HG03064 (cell line): Measurements from ENCODE around the gene FOXO3.
"Not testable (repeated sequence)": the region's sequence is repeated elsewhere in the genome, so short reads cannot be mapped to it uniquely, and the experiment has no call there.

Experiments
- ATAC-seq: cut with Tn5 transposase; IDR thresholded peaks from one replicate; pipeline ENCODE4 v1.9.1; 2021; ENCODE audit warnings: low read depth; ENCODE audit not compliant: unreplicated experiment

FOXO3 gene

DNA sequence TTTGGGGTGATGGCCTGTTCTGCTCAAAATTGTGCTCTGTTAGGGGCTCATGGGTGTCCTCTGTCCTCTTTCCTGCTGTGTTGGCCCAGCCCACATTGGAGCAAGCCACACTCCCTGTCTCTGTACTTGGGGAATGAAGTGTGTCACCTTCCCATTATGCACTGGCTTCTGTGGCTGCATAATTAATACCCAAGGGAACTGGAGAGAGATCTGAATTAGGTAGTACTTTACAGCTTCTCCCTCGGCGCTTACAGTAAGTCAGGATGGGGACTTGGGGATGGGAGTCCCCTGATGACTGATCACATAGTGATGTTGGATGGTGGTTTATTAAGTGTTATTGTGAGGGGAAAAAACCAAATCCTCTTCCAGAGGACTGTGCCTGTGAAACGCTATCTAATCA, 116.6 kb downstream of the FOXO3 start:
- no peak for ATAC-seq

DNA sequence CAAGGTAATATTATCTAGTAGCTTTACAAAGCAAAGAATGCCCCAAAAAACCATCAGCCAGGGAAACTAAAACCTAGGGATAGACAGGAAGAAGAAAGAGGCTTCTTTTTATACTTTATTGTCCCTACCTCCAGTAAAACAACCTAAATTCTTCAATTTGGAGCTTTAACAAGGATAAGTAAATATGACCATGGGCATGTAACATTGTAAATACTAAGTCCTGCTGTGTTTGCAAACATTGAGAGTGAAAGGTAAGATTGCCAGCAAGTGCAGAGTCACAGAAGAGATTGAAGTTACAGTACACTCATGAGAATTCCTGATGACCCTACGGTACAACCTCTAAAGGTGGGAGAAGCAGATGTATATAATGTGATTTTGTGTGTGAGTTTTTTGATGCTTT, 117.2 kb downstream of the FOXO3 start:
- ATAC-seq: no peak

DNA sequence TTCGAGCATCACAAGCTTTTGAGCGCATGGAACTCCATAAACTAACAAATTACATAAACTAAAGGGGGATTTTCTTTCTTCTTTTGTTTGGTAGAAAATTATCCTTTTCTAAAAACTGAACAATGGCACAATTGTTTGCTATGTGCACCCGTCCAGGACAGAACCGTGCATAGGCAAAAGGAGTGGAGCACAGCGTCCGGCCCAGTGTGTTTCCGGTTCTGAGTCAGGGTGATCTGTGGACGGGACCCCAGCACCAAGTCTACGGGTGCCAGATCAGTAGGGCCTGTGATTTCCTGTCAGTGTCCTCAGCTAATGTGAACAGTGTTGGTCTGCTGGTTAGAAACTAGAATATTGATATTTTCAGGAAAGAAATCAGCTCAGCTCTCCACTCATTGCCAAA, 119.6 kb downstream of the FOXO3 start:
- ATAC-seq: not testable (repeated sequence)

DNA sequence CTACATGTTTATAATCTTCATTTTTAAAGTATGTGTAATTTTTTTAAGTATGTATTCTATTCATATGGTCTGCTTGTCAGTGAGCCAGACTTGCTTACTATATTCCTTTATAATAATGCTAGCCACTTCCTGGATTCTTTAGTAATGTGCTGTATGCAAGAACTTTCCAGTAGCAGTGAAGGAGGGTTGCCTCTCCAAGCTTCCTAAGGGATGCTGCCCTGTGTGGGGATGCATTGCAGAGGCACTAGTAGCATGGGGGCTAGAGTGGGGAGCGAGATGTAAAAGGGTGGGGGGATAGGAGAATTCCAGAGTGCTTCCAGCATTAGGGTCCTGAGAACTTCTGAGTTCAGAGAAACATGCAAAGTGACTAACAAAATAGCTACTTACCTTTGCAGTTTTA, 121.0 kb downstream of the FOXO3 start:
- ATAC-seq: not testable (repeated sequence)

DNA sequence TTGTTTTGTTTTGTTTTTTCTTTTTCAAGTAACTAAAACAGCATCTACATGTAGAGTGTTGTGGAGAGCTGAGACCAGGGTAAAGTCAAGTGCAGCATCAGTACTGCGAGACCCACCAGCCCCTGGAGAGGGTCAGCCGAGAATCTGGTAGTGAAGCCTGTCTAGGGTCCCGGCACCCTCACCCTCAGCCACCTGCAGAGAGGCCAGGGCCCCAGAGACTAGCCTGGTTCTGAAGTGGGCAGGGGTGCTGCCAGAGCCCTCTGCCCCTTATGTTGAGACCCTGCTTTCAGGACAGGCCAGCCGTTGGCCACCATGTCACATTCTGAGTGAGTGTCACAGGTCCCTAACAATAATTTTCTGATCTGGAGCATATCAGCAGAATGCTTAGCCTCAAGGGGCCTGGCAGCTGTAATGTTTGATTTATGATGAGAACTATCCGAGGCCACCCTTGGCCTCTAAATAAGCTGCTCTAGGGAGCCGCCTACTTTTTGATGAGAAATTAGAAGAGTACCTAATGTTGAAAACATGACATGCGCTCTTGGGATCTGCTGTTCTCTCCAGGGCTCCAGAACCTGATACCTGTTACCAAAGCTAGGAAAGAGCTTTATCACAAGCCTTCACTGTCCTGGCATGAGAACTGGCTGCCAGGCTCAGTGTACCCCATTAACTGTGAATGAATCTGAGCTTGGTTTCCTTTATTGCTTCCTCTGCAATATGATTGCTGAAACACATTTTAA, 121.8 kb downstream of the FOXO3 start:
- ATAC-seq: not testable (repeated sequence)

DNA sequence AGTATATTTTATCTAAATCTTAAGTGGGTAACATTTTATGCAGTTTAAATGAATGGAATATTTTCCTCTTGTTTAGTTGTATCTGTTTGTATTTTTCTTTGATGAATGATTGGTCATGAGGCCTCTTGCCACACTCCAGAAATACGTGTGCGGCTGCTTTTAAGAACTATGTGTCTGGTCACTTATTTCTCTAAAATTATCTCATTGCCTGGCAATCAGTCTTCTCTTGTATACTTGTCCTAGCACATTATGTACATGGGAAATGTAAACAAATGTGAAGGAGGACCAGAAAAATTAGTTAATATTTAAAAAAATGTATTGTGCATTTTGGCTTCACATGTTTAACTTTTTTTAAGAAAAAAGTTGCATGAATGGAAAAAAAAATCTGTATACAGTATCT, 123.3 kb downstream of the FOXO3 start:
- ATAC-seq: not testable (repeated sequence)

DNA sequence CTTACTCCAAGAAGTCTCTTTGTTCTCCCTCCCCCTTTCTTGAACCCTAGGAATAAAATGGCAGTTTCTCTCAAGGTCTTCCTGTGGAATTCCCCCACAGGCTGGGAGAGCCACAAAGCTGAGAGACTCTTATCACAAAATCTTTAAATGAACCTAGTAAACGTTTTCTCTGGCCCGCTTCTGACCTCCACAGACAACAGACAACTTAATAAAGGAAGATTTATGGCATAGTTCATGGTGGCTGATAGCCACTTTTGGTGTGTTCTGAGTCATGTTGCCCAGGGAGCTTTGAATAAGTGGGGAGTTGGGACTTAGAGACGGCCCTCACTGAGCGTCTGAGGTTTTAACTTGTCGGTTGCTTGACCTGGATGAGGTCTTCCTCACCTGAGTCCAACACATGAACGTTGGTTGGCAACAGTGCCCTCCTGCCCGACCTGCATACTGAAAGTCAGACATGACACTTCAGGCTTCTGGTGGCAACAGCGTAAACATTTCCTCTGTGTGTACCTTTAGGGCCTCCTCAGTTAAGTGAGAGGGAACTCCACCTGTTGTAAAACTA, 124.1 kb downstream of the FOXO3 start:
- ATAC-seq: no peak

DNA sequence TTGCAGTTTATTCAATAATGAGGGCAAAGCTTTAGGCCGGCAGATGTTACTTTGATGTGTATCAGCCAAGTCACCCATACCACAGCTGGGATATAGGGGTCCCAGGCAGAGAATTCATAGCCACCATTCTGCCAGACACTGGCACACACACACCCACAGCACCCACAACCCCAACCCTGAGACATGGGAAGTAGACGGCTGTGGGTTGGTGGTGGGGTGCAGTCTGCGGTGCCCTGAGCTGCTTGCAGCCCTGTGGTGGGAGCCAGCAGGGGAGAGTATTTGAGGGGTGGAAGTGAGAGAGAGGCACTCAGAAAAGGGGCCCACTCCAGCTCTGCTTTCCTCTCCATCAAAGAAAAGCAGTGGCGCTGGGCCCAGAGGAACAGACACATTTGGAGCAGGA, 125.3 kb downstream of the FOXO3 start:
- ATAC-seq: no peak

DNA sequence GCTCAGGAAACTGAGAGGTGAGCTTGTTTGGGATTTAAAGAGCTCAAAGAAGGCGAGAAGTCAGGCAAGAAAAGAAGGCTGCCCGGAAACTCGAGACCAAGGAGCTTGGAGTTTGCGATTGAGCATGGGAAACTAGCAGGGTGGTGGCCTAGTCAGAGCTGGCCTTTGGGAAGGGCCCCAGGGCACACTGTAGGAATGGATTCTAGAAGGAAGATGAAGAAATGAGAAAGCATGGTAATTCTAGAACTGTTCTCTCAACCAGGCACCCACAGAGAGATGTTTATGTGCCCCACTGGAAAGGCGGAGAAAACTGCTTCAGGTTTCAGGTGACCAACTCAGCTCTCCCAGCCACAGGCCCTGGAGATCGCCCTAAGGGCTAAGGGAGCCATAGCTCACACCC, 126.2 kb downstream of the FOXO3 start:
- no peak for ATAC-seq

DNA sequence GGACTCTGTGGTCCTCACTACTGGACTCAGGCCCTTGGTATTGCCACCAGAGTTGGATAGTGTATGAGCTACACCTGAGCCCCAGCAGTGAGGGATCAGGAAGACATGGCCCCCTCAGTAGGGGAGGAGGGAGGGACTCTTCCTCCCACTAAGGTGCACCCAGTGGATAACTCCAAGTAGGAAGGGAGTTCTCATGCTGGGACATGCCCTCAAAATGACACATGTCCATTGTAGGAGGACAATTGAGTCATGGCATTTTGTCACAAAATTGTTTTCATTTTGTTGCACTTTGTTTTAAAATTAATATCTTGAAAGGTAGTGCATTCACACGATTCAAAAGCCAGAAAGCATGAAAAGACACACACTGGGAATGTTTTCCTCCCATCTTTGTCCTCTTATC, 127.2 kb downstream of the FOXO3 start:
- ATAC-seq: no peak

DNA sequence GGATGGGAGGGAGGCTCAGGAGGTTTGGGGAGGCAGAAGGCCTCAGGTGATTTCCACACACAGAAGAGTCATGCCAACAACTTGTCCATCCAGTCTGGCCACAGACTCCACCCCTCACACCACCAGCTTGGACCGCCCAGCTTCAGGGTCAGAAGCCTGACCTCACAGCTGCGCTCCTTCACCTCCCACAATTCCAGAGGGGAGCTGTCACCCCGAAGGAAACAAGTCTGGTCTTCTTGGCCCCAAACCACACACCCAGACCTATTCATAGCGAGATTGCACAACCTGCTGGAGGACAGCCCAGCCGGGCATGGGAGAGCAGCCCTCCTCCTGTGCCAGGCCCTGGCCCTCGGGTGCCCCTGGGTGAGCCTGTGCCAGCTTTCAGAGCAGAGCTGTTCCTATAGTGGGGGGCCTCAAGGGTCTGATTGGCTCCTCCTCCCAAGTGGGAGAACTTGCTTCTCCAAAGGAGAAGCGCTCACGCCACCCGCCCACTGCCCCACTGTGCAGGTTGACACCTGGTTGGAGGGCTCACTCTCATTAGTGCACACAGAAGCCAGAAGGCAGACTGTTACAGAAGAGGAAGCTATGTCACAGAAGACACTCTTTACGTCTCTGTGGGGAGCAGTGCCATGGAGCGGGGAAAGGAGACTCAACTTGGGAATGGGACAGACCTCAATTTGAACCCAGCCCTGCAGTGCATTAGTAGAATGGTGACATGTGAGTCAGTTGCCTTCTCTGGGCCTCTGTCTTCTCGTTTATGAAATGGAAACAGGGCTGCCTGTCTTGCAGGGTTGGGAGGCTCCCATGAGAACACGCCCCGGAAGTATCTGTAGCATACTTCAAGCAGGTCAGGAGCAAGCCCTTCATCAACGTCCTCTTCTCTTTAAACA, 128.8 kb downstream of the FOXO3 start:
- ATAC-seq: no peak

DNA sequence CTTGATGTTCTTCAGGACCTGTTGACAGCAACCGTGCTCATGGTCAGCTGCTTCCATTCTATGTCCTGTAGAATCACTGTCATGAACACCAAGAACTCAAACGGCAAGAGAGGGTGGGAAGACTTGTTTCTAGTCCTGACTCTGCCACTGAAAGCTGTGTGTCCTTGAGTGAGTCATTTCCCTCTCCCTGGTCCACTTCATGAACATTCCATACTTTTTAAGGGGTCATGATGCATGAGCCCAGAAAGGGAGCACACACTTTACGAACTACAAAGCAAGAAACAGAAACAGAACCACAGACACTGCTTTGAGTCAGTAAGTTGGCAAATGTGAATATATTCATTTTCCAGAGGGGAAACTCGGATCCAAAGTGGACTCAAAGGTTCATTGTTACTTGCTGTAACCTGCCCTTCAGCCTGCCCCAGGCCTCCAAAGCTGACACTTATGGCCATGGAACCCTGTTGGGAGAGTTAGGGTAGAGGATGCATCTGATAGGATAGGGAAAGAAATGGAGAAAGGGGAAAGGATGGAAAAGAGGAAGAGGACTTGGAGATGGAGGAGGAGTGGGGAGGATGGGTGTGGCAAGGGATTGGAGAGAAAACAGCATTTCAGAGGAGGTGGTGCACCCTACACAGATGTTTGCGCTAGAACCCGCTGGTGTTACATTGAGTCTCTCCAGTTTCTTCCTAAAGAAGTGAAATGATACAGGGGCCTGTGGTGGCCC, 129.8 kb downstream of the FOXO3 start:
- no peak for ATAC-seq

DNA sequence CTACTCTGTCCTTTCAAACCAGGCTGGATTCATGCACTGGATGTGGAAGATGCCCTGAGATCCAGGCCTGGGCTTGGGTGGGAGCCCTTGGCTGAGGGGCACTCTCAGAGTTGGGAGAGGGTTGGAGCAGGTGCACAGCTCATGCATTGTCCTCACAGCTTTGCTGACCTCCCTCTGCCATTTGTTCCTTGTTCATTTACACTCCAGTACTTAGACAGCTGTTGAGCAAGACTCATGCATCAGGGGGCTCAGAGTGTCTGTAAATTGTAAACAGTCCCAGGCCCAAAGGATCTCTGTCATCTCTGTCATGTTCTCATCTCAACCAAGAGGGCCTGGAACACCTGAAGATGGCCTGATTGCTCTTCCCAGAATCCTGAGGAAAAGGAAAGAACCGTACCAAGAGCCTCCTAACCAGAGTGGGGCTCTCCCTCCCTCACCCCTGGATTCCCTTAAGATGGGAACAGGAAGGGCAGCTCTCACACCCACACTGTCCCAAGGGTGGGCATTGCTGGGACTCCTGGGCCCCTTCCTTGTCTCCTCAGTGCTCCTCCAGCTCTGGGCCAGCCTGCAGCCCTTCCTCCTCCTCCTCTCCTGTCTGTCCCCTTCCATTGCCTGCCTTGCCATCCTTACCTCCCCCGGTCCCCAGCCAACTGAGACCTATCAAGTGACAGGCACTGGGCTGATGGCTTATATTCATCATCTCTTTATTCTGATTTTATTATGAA, 132.9 kb downstream of the FOXO3 start:
- ATAC-seq: no peak

DNA sequence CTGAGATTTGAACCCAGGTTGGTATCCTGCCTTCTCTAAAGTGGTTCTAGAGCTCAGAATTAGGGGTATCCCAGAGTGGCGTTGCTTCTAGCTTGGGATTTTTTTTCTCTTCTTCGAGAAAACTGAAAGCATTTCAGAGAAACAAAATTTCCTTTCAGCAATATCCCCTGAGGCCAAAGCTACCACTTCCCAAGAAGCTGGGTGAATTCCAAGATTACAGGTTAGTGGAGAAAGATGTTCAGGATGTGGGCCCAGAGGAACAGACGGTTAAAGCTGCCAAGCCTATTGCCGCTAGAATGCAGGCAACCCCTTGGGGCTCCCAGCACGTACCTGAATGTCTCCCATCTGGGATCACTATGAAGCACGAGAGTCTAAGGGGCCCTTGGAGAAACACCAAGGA, 134.1 kb downstream of the FOXO3 start:
- no peak for ATAC-seq

DNA sequence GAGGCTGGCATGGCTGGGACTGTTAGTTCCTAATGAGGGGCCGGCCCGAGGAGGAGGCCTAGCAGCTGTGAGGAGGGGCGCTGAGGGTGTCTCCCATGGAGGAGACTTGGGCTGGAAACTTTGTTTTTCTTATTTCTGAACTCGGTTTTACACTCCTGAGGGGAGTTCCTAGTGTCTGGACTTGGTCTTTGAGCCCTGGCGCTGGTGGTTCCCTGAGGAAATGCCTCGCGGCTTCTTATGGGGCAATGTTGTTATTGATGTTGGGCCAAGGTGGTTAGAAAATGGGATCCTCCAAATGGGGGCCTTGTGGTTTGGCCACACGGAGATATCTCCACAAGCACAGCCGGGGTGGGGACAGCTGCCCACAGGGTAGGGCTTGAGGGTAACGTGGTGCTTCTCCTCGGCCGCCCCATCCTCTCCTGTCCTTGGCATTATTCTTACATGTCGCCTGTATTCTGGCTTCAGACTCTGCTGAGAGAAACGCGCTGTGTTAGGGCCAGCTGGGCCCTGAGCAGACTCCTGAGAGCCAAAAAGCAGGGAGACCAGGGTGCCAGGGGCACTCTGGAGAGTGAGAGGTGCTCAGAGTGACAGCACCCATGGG, 136.9 kb downstream of the FOXO3 start:
- ATAC-seq: no peak

DNA sequence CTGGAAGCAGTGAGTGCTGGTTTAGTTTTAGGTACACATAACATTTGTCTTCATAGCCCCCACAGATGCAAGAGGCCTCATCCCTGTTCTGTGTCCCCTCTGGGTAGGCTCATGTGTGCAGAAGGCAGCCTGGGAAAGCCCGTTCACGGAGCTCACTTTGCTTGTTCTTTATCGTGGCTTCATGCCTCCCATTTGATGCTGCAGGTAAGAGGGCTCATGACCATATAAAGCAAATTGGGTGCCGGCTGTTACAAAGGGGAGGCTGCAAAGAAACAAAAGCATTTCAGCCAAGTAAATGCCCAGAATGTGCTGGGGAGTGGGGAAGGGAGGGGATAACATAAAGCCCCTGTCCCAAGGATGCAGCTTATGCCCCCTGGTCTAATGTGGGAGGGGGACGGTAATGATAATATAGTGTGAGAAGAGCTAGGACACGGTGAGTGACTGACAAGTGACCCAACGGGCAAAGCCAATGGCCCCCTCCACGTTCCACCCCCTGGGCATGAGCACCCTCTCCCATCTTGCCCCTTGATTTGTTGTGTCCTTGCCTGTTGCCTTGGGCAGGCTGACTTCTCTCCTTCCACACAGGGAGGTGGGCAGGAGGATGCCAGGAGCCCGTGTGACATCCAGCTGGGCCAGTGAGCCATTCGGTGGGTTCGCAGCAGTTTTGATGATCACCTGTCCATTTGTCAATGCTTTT, 138.0 kb downstream of the FOXO3 start:
- no peak for ATAC-seq

DNA sequence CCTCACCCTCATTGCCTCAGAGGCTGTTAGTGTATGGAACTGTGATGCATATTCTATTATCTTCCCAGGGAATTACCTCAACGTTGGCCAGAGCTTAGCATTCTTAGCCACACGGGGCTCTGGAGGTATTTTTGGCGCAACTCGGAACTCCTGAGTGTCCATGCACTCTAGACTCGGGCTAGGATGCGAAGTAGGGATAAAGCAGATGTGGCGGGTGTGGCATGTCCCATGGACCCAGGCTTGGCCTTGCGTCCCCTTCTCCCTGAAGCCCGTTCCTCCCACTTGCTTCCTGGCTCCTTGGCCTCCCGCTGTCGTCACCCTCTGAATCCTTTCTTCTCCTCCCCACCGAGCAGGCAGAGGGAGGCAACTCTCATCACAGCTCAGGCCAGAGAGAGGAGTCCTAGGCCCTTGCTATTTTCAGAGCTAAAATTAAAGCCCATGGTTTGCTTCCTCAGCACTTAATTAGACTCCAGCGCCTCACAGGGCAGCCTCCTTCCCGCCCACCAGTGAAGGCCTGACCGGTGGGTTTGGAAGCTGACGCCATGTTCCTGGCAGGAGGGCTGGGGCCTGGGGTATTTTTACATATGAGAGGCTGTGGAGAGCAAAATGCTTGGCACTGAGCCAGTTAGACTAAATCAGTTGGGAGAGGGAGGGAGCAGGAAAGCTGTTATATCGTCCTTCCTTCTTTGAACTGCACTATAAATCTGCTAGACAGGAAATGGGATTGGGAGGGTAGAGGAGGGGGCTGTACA, 138.7 kb downstream of the FOXO3 start:
- ATAC-seq: no peak

DNA sequence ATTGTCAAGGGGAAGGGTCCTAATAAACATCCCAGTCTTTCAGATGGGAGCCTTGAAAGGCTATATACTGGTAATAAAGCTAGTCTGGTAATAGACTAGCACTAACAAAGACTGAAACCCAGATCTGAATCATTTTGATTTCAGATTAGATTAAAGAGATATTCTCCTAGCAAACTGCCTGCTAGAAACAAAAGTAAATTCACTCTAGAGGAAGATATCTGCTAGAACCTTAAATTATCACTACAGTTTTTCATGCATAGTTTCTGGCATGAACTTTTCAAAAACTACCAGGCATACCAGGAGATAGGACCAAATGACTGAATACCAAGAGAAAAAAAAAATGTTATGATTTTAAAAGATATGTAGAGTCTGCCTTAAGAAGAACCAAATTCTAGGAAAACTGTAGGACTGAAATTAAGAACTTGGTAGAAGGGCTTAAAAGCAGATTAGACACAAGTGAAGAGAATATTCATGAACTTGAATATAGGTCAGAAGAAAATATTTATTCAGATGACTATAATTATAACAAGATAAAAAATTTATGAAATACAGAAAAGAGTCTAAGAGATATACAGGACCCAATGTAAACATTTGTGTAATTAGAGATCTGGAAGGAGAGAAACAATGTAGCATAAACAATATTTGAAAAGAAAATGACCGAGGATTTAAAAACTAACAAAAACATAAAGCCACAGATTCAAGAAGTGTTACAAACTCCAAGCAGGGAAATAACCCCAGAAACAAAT, 141.6 kb downstream of the FOXO3 start:
- ATAC-seq: no peak
